H1 (cell line): Measurements from ENCODE around the gene KLF7. TPM values are rescaled to one million over a fixed set of nuclear protein-coding genes. Genes with fewer than 3 reads are reported as not detected.

ENCODE experiments used
- CTCF ChIA-PET: fragments of 300-600 bp; sonication (Branson Sonifier 250); formaldehyde crosslinking; loops from one replicate; lab custom pipeline; 2021; ENCODE audit not compliant: partially characterized antibody; lab: Charles Lee
- POLR2A ChIA-PET: fragments of 300-600 bp; sonication (Branson Sonifier 250); formaldehyde crosslinking; loops from one replicate; lab custom pipeline; 2021; ENCODE audit warnings: inconsistent platforms; ENCODE audit not compliant: partially characterized antibody; lab: Charles Lee
- DNase-seq, 2 experiments: peaks; one replicate each; pipeline versions ENCODE4 v3.0.0 to v3.0.0-alpha.2; 2010 to 2022; ENCODE audit warnings: low spot score in 2 of 2, low read depth in 1 of 2, mixed read lengths in 1 of 2
- FAIRE-seq: peaks from 2 replicates; lab custom pipeline; 2011; peaks lifted over from hg19 to GRCh38; lab: Jason Lieb, UNC
- H2AFZ ChIP-seq: 2 replicates; pipeline ENCODE4 v1.8.1; 2012; ENCODE audit warnings: low read length, inconsistent platforms
- H2AK5ac ChIP-seq: 2 replicates; pipeline ENCODE4 v1.6.1; 2013; ENCODE audit warnings: low read depth, low read length
- H2BK120ac ChIP-seq: replicated peaks from 2 replicates; pipeline ENCODE3; 2013; ENCODE audit warnings: low read depth, low read length, inconsistent platforms
- H2BK12ac ChIP-seq: 2 replicates; pipeline ENCODE4 v1.6.1; 2013; ENCODE audit warnings: low read depth, low read length
- H2BK15ac ChIP-seq: 2 replicates; pipeline ENCODE4 v1.6.1; 2013; ENCODE audit warnings: low read length
- H2BK20ac ChIP-seq: 2 replicates; pipeline ENCODE4 v1.6.1; 2013; ENCODE audit warnings: low read length
- H2BK5ac ChIP-seq: 2 replicates; pipeline ENCODE4 v1.6.1; 2013; ENCODE audit warnings: low read depth, low read length
- H3K14ac ChIP-seq: 2 replicates; pipeline ENCODE4 v1.6.1; 2013; ENCODE audit warnings: inconsistent platforms; ENCODE audit not compliant: insufficient read length
- H3K18ac ChIP-seq: 2 replicates; pipeline ENCODE4 v1.6.1; 2013; ENCODE audit warnings: low read length; ENCODE audit errors: extremely low read depth
- H3K23ac ChIP-seq: 2 replicates; pipeline ENCODE4 v1.6.1; 2013; ENCODE audit warnings: inconsistent platforms; ENCODE audit not compliant: insufficient read length
- H3K23me2 ChIP-seq: 2 replicates; pipeline ENCODE4 v1.6.1; 2013; ENCODE audit warnings: low read depth, low read length
- H3K27ac ChIP-seq: 2 replicates; pipeline ENCODE4 v1.6.1; 2011; ENCODE audit warnings: low read depth, low read length, inconsistent platforms
- H3K27me3 ChIP-seq, 4 experiments: replicated peaks in 1 of 4; 1 replicate in 1 of 4; 2 replicates in 3 of 4; pipeline versions ENCODE4 v1.6.1 to v1.8.1; 2011 to 2013; ENCODE audit warnings: low read length in 3 of 4, mild to moderate bottlenecking in 3 of 4, inconsistent platforms in 2 of 4, mixed read lengths in 2 of 4, moderate library complexity in 1 of 4; ENCODE audit not compliant: control insufficient read depth in 3 of 4, insufficient read depth in 3 of 4; ENCODE audit errors: extremely low read depth in 1 of 4
- H3K36me3 ChIP-seq, 4 experiments: 2 replicates each; pipeline versions ENCODE4 v1.6.1 to v1.8.1; 2011 to 2013; ENCODE audit warnings: mild to moderate bottlenecking in 4 of 4, low read length in 3 of 4, moderate library complexity in 2 of 4, control low read depth in 1 of 4, inconsistent platforms in 1 of 4; ENCODE audit not compliant: insufficient read depth in 4 of 4, control insufficient read depth in 2 of 4
- H3K4ac ChIP-seq: replicated peaks from 2 replicates; pipeline ENCODE3; 2013; ENCODE audit warnings: low read length, low read depth, mixed read lengths, inconsistent platforms; ENCODE audit not compliant: insufficient read length
- H3K4me1 ChIP-seq, 4 experiments: replicated peaks in 1 of 4; 1 replicate in 1 of 4; 2 replicates in 3 of 4; pipeline versions ENCODE4 v1.6.1 to v1.8.1; 2011 to 2013; ENCODE audit warnings: low read length in 3 of 4, inconsistent platforms in 2 of 4, mixed read lengths in 1 of 4; ENCODE audit not compliant: insufficient read depth in 4 of 4, control insufficient read depth in 3 of 4
- H3K4me2 ChIP-seq, 2 experiments: 2 replicates each; pipeline versions ENCODE4 v1.6.1 to v1.8.1; 2011 to 2013; ENCODE audit warnings: low read depth in 2 of 2, low read length in 2 of 2, control low read depth in 1 of 2, inconsistent platforms in 1 of 2, mild to moderate bottlenecking in 1 of 2; ENCODE audit not compliant: insufficient read depth in 1 of 2
- H3K4me3 ChIP-seq, 4 experiments: fragments of 200-600, 300-600 bp in 1 of 4; sonication (generic), shearing (Covaris generic), sonication (Bioruptor Twin) in 1 of 4; 2 replicates each; pipeline versions ENCODE4 v1.5.1 to v1.8.1; 2011 to 2016; ENCODE audit warnings: low read length in 4 of 4, low read depth in 3 of 4, control low read depth in 2 of 4, inconsistent platforms in 2 of 4, mild to moderate bottlenecking in 2 of 4, mixed read lengths in 1 of 4, moderate library complexity in 1 of 4; ENCODE audit not compliant: insufficient read depth in 2 of 4; ENCODE audit errors: extremely low read depth in 1 of 4
- H3K56ac ChIP-seq: replicated peaks from 2 replicates; pipeline ENCODE3; 2013; ENCODE audit warnings: low read depth, mild to moderate bottlenecking, mixed read lengths, low read length, inconsistent platforms; ENCODE audit not compliant: insufficient read length
- H3K79me1 ChIP-seq: 2 replicates; pipeline ENCODE4 v1.6.1; 2013; ENCODE audit warnings: low read depth, low read length, control low read depth
- H3K79me2 ChIP-seq, 2 experiments: 2 replicates each; pipeline versions ENCODE4 v1.6.1 to v1.8.1; 2012 to 2013; ENCODE audit warnings: low read length in 2 of 2, mild to moderate bottlenecking in 2 of 2, inconsistent platforms in 1 of 2; ENCODE audit not compliant: insufficient read depth in 2 of 2, control insufficient read depth in 1 of 2
- H3K9ac ChIP-seq, 4 experiments: replicated peaks in 1 of 4; 1 replicate in 1 of 4; 2 replicates in 3 of 4; pipeline versions ENCODE4 v1.6.1 to v1.8.1; 2011 to 2013; ENCODE audit warnings: low read depth in 3 of 4, low read length in 3 of 4, control low read depth in 2 of 4, mild to moderate bottlenecking in 2 of 4, moderate library complexity in 2 of 4, inconsistent platforms in 1 of 4; ENCODE audit errors: extremely low read depth in 1 of 4
- H3K9me3 ChIP-seq, 2 experiments: 2 replicates each; pipeline versions ENCODE4 v1.6.1 to v1.8.1; 2012 to 2013; ENCODE audit warnings: mild to moderate bottlenecking in 2 of 2, moderate library complexity in 2 of 2, control low read depth in 1 of 2, inconsistent platforms in 1 of 2, low read depth in 1 of 2, low read length in 1 of 2, mixed read lengths in 1 of 2; ENCODE audit not compliant: insufficient read depth in 2 of 2
- H4K20me1 ChIP-seq, 2 experiments: replicated peaks in 1 of 2; 2 replicates each; pipeline versions ENCODE3 to v1.8.1; 2011 to 2013; ENCODE audit warnings: inconsistent platforms in 2 of 2, low read length in 2 of 2, mild to moderate bottlenecking in 1 of 2; ENCODE audit not compliant: insufficient read depth in 2 of 2, control insufficient read depth in 1 of 2
- H4K5ac ChIP-seq: 2 replicates; pipeline ENCODE4 v1.6.1; 2013; ENCODE audit warnings: low read length, low read depth, mixed read lengths, inconsistent platforms; ENCODE audit not compliant: insufficient read length
- H4K8ac ChIP-seq: 2 replicates; pipeline ENCODE4 v1.8.0; 2013; ENCODE audit warnings: mild to moderate bottlenecking, moderate library complexity, low read length, inconsistent platforms; ENCODE audit not compliant: insufficient read depth; ENCODE audit errors: extremely low read depth
- H4K91ac ChIP-seq: replicated peaks from 2 replicates; pipeline ENCODE3; 2013; ENCODE audit warnings: low read length, mixed read lengths, inconsistent platforms; ENCODE audit not compliant: insufficient read length
- CBX5 ChIP-seq: fragments of 300-800, 300-1000 bp; sonication (generic); IDR thresholded peaks from 2 replicates; pipeline ENCODE4 v1.7.1; 2016; ENCODE audit warnings: antibody characterized with exemption, low read length, low read depth
- CHD2 ChIP-seq: IDR thresholded peaks from 2 replicates; pipeline ENCODE4 v1.6.1; 2012; ENCODE audit warnings: low read length, improper control_type of control experiment
- CTBP2 ChIP-seq: IDR thresholded peaks from 2 replicates; pipeline ENCODE4 v1.7.0; 2011; ENCODE audit warnings: borderline replicate concordance, mild to moderate bottlenecking, moderate library complexity, mixed read lengths, low read length; ENCODE audit not compliant: insufficient read depth, insufficient read length
- KDM4A ChIP-seq: IDR thresholded peaks from one replicate; pipeline ENCODE4 v1.7.1; 2012; ENCODE audit warnings: low read depth, mild to moderate bottlenecking, moderate library complexity, low read length, inconsistent platforms; ENCODE audit not compliant: severe bottlenecking
- RNF2 ChIP-seq: fragments of 200-900, 300-1000 bp; sonication (generic); IDR thresholded peaks from 2 replicates; pipeline ENCODE4 v1.7.1; 2016; ENCODE audit warnings: borderline replicate concordance, low read depth, mild to moderate bottlenecking, antibody characterized with exemption, low read length; ENCODE audit not compliant: poor library complexity, severe bottlenecking; ENCODE audit errors: missing control alignments
- TBP ChIP-seq: IDR thresholded peaks from 2 replicates; pipeline ENCODE4 v1.6.1; 2011; ENCODE audit warnings: low read depth, low read length, improper control_type of control experiment
- WGBS, 2 experiments: shearing (Covaris generic) in 1 of 2; methylation state at CpG; one replicate each; pipeline versions ENCODE4 v1.1.6 to v1.1.7; 2013 to 2015; ENCODE audit warnings: low lambda C conversion rate in 2 of 2, mixed read lengths in 2 of 2, inconsistent platforms in 1 of 2, low coverage in 1 of 2, missing lambda C conversion rate in 1 of 2; ENCODE audit not compliant: insufficient replicate concordance in 2 of 2, insufficient coverage in 1 of 2, insufficient read length in 1 of 2; ENCODE audit errors: extremely low coverage in 1 of 2, missing lambda C conversion rate in 1 of 2; 5-methylcytosine and 5-hydroxymethylcytosine counted together
- polyA plus RNA-seq, 7 experiments: library from polyadenylated mRNA; depleted of rRNA in 3 of 7; stranded (reverse) in 5 of 7; unstranded in 2 of 7; fragments of >200 nt in 5 of 7; fragments of 200-250 nt in 2 of 7; gene quantifications; 1 replicate in 5 of 7; 2 replicates in 1 of 7; 4 replicates in 1 of 7; pipeline versions ENCODE4 v1.2.1 to v1.2.3, GENCODE V29; 2011 to 2013; ENCODE audit warnings: missing spikeins in 2 of 7, mixed read lengths in 2 of 7
- total RNA-seq: library from RNA; stranded (reverse); fragmentation: NEBNext Ultra II Directional; extraction: Animal tissue kit (Norgen Biotek cat#: 25700); gene quantifications from 2 replicates; pipeline ENCODE4 v1.2.1, GENCODE V29; 2021

Gene KLF7
- total and polyA plus RNA-seq, 2 of the 8 experiments (the other 6 are each of a cell fraction or from before 2014, with no cell fraction given): 9.6 to 23.3 TPM

GRCh38 chr2:207107551-207107950 lies 58.2 kb downstream of the KLF7 start:
- Histone ChIP-seq H3K18ac (no peak overlapping the region), H3K27ac (no peak overlapping the region), H2BK120ac (no peak overlapping the region), H3K79me2 (peaks cover 0 to 3% of the 10 kb centered on the region in 2 experiments; a peak in 1 of 4 replicates), H2BK20ac (no peak overlapping the region), H2BK5ac (no peak overlapping the region), H3K4me1 (no peaks in the 10 kb centered on the region), H3K14ac (no peak overlapping the region), H3K79me1 (peaks cover 4% of the 10 kb centered on the region; the same call in 1 of the 2 replicates), H2AFZ (no peak overlapping the region), H3K23ac (no peak overlapping the region), H3K23me2 (no peaks in the 10 kb centered on the region), H3K4me2 (no peak overlapping the region), H3K9me3 (no peaks in the 10 kb centered on the region), H3K36me3 (peaks cover 0 to 4% (median 1%) of the 10 kb centered on the region in 4 experiments; a peak in 2 of 8 replicates), H3K9ac (no peak overlapping the region), H3K27me3 (no peaks in the 10 kb centered on the region), H3K4ac (no peak overlapping the region), H4K8ac (no peak overlapping the region; the same call in 1 of the 2 replicates), H2BK15ac (no peak overlapping the region), H4K20me1 (no peaks in the 10 kb centered on the region), H3K56ac (no peak overlapping the region), H3K4me3 (no peak overlapping the region), H4K5ac (no peak overlapping the region), H2AK5ac (no peak overlapping the region), H2BK12ac (no peak overlapping the region), H4K91ac (no peak overlapping the region)
- TF ChIP-seq CBX5 (no peak), RNF2 (no peak), TBP (no peak), KDM4A (no peak), CTBP2 (no peak), CHD2 (no peak)
- ChIA-PET POLR2A (no interaction called here), CTCF (interaction anchor here (0.8 to 1.5 kb wide), 2 partner anchors 8 to 19 kb away, joined by 3 to 5 read pairs; no protein-coding TSS in a partner anchor)
- DNase-seq: no peak
- FAIRE-seq: no peak
- WGBS, 2 experiments: 90% methylated on average over 12 of the region's 12 CpGs; no CpG with 5 or more reads in 1 of the 2 experiments
